GM21723 (cell line): ENCODE measurements around the gene TCF4.

Experiments used
- ATAC-seq: cut with Tn5 transposase; IDR thresholded peaks from one replicate; pipeline ENCODE4 v1.9.1; 2021; ENCODE audit warnings: mild to moderate bottlenecking, moderate library complexity; ENCODE audit not compliant: unreplicated experiment

Gene TCF4

DNA sequence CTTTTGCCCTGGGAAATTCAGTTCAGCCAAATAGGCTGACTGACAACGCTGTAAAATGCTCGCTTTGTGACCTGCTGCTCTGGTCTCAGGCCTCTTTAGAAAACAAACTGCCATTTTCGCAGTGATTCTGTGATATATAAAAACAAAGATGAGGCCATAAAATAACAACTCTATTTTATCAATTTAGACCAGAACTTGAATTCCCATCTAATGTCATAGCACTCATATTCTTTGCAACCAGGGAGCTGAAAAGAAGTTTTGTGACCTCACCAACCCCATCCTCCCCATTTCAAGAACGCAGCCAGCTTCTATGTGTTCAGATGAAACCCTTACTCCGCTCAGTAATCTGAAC lies 40.3 kb downstream of the TCF4 start:
- ATAC-seq = no peak

DNA sequence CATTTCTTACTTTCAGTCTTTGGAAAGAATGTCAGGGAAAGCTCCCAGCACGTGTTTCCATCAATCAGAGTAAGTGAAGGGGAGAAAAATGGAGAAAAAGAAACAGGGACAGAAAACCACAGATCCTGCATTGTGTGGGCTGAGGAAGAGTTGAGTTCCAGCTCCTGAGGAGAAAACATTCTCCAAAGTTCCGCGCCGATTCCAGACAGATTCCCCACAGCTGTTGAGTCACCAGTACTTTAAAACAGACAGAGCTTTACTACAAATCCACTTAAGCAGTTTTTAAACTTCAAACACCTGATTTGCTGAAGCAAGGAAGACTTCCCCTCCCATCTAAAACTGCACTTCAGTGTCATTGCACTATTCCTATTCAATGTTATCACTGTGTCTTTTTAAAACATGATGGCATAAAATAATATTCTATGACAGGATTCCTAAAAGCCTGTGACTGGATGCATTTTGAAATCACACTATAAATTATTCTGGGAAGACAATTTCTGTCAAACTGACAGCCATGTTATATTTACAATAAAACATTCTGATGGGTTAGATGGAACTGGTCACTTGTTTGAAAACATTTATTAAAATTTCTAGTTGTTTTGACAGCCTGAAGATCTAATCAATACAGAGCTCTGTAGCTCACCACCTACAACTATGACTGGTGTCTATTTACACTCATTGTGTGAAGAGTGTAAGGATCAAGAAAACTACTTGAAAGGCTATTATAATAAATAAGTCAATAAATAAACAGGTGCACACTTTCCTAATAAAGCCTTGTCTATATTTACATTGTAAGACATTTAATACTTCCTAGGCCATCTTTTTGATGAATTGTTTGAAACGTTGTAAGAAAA lies 40.9 kb downstream of the TCF4 start:
- no peak for ATAC-seq

DNA sequence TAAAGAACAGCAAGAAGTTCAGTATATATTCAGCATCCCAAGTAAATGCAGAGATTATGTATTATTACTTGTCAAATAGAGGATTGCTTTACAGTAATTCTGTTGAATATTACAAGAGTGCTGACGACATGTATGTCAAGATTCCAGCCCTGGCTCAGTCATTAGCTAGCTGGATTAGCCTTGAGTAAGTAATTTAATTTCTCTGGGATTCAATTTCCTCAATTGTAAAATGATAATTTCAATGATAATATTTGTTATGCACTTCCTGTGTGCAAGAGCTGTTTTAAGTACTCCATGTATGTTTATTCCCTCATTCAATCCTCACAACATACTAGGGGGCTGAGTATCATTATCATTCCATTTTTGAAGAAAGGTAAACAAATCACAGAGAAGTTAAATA lies 44.0 kb downstream of the TCF4 start:
- ATAC-seq = no peak

DNA sequence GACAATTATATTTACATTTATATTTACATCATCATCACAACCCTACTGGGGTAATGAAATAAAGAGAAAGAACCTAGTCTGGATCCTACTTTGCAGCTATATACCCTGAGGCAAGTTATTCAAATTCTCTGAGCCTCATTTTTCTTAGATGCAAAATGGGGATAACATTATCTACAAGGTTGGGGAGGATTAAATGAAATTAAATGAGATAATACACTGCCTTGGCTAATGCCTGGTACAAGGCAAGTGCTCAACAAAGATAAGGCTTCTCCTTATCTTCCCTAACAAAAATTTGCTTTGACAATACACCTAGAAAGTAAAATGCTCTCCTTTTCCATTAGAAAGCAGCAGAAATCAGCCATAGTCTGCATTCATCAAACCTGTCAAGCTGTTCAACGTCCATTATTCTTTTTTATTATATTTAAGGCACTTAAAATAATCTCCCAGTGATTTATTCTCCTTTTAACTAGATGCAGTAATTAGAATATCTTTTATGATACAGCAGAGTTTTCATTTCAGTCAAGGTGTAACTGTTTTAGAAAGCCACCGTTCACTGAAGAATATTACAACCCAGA lies 44.8 kb downstream of the TCF4 start:
- no peak for ATAC-seq

DNA sequence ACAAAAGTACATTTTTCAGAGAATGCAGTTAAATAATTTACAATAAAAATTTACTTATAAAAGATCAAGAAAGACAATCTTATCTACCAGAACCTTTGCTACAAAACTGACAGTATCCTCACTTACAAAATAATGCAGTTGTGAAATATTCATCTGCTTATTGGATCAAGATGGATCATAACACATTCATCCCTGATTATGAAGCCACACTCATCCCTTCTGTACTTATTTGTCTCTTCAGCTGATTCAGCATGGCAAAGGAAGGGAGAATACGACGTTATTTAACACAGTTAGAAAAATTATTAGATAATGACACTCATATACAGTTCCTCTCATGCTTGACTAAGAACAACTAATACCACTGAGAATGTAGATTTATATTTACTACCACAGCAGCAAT lies 46.4 kb downstream of the TCF4 start:
- no peak for ATAC-seq

DNA sequence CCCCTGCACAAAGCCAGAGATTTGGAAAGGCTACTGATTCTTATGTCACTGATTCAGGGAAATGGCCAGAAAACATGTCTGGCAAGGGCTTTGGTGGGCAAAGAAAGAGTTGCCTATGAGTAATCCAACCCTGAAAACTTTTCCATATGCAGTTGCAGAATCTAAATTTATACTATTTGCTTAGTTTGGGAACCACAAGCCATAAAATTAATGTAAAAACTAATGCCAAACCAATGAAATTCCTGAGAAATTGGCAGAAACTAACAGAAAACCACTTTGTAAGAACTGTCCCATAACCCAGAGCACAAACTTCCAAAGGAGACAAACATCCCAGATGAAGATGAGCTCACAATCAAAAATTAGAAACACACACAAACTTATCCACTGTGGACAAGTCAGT lies 48.8 kb downstream of the TCF4 start:
- ATAC-seq = no peak

DNA sequence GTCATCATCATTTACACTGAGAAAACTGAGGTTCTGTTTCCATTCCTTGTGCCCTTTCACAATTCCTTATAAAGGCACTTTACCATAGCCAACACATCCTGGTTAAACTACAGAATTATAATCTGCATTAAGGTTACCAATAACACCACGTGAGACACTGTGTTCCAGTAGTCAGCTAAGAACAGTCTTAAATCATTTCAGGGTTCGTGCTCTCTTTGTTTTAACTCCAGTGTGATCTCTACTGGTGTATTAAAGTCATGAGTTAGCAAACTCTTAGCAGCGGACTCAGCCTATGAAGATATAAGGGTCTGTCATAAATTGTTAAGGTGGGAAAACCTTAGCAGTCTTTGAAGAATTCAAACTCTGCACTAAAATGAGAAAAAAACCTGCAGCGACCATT lies 53.0 kb downstream of the TCF4 start:
- ATAC-seq = no peak

DNA sequence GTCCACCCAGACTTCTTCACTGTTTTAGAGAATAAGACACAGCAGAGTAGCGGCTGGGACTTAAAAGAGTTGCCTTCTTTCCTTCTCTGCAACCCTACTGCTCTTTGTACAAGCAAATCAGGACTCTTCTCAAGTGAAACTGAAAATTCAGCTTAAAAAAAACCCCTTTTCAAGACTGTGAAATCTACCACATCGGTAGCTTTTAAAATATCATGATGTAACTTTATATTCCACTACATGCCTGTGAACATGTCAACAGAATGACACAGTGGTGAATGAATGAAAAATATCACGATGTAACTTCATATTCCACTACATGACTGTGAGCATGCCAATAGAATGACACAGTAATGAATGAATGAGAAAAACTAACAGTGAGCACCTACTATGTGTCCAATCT lies 53.4 kb downstream of the TCF4 start:
- ATAC-seq = no peak

DNA sequence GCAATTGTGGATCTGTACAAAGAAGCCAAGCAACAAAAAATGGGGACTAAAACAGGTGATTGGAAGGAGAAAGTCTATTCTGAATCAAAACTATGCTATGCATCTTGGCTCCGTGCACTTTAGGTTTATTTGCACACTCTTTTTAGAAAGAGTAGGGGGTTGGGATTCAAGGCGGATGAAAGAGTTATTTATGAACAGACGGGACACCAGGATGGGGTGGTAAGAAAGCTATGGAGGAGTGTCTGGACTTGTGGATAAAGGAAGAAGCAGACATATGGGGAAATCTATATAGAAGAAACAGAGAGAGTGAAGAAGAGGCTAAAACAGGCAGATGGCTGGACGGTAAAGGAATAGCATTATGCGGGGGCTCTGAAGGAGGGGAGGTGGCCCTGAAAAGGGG lies 57.8 kb downstream of the TCF4 start:
- no peak for ATAC-seq

DNA sequence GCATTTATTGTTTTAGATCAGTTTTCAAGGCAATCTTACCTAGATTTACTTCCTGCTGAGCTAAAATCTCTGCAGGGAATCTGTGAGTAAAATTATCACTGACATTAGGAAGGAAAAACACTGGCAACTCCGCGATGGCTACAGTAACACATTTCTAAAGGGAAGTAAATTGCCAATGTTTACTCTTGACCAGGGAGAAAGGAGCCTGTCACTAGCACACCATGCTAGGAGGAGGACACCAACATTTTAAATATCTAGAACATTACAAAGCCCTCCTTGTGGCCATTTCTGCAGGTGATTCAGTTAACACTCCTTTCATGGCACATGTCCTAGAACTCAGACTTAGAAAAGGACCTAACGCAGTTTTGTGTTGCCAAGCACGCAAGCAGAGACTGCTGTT lies 58.4 kb downstream of the TCF4 start:
- ATAC-seq = no peak

DNA sequence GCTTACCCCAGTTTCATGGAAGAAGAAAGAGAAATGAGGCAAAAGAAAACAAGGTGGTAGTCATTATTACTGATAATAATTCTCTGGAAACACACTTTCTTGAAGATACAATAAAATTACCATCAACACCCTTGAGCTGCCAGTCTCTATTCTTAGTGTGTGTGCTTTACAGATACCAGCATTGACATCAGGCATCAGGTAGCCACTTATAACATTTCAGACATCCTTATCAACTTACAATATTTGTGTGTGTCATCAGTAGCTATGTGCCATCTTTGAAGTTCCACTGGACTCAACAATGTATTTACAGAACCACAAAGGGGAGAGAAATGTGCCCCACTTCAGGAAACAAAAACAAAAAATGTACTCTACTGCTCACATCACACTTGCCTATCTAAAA lies 62.1 kb downstream of the TCF4 start:
- ATAC-seq = no peak

DNA sequence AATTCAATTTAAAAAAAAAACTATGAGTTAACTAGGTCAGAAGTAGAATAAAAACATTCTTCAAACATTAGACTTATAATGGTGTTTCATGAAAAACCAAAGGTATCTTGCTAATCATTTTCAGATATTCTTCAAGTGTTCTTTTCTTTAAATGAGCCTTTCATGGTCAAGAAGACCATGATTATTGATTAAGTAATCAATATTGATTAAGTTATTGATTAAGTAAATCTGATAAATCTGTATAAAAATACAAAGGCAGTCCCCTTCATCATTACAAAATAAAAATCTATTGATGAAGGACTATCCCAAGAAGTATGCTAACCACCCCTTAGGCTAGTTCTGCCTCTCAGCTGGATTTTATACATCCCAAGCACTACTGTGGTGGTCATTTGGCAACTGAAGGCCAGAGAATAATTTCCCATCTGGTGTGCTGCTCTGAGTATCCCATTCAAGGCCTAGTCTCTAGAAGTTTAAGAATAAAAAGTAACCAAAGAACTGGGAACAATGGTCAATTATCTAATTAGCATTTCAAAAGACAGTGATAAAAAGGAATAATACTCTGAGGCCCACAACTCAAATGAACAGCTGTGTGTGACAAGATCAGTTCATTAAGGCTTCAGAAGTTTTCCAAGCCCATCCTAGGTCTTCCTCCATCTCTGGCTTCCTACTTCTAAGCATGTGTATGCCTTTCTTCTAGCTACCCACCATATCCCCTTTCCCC lies 63.5 kb downstream of the TCF4 start:
- ATAC-seq = no peak

DNA sequence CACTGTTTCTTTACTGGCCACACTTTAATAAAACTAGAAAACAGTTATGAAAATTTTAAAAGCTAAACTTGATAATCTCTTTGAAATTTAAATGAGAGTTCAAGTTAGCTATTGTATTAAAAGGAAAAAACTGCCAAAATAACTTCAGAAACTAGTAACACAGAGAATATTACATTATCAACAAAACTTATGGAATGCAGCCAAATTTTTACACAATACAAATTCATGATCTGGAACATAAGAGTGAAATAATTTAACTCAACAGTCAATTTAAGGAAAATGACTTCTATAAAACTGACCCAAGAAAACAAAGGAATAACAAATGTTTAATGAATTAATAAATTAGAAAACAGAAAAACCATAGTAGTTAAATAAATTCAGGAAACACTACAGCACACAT lies 65.0 kb downstream of the TCF4 start:
- ATAC-seq = no peak

DNA sequence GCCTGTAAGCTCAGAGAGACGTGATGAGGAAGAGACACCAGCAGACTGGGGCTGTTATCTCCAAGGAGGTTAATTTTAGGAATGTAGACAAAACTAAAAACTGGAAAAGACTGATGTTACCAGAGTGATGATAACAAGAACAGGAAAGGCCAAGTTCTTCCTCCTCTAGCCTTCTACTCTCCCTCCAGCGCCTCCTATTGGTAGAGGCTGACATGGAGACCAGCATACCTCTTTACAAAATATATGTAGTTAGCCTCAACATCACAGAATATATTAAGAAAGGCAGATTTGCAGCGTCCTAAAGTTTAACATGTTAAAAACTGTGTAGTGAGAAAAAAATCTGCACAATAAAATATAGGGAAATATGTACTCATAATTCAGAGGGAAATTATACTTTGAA lies 66.0 kb downstream of the TCF4 start:
- no peak for ATAC-seq

DNA sequence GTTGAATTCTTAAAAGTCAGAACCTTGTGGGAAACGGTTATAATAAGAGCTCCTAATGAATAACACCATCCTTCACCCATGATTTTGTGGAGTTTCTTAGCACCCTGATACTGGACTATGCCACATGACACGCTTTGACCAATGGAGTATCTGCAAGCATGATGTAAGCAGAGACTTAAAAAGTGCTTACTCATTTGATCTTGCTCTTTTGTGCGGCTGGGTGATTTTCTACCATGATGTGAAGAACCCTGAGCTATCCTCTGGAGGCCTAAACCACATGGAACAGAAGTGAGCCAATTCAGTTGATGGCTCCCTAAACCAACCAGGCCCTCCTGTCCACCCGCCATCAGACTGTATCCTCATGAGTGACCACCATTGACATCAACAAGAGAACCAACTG lies 70.9 kb downstream of the TCF4 start:
- no peak for ATAC-seq

DNA sequence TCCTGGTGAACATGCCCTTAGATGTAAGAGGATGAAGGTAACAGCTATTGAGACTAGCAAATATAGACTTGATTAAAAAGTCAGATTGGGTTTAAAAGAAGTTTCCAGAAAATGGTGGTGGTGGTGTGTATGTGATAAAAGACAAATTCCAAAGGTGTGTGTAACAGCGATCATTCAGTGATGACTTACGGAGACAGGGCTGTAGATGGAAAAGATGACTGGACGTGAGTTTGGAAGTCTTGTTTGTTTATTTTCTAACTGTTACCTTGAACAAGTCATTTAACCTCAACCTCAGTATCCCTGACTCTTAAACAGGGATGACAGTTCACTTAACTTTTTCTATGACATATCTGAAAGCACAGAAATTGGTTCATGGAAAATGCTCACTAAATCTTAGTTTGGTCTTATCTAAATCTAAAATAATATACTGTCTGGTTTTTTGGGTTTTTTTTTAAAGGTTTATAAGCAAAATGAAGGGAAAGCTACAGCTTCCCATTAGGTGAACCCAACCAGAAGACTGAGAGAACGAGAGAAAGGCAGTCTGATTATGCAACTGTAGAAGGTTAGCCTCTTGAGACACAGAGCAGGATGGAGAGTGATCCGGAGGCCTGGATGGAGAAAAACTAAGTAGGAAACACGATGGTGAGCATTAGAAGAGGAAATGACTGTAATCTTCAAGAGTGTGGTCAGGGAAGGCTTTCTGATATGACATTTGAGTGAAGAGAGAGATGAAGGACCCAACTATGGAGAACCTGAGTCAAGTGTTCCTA lies 71.9 kb downstream of the TCF4 start:
- ATAC-seq = no peak

DNA sequence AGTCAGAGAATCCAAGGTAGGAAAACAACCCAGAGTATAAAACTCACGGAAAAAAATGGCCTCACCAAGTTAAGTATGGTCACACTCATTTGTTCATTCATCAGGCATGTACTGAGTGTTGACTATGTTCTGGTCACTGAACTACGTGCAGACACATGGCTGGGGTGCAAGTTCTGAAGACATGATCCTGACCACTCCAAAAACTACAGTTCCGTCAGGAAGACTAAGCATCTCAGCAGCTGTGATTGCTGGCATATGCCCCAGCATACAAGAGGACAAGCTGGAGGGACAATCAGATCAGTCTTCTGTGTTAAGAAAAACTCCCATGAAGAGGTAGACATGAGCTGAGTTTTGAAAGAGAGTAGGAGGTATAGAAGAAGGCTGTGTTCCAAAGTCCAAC lies 72.8 kb downstream of the TCF4 start:
- no peak for ATAC-seq

DNA sequence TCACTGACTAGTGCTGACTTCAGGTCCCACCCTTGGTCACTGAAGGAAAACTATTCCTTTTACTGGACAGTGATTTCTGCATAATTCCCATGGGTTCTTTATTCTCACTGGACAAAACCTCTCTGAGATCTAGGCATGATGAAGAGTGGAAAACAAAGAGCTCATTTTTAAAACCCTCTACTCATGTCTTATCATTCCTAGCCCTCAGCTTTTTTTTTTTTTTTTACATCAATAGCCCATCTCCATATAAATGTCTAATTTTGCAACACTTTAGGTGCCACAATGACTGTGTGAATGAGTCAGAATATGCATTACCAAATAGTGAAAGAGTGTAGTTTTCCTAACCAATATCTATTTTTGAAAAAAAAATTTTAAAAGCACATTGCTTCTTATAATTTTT lies 74.8 kb downstream of the TCF4 start:
- no peak for ATAC-seq

DNA sequence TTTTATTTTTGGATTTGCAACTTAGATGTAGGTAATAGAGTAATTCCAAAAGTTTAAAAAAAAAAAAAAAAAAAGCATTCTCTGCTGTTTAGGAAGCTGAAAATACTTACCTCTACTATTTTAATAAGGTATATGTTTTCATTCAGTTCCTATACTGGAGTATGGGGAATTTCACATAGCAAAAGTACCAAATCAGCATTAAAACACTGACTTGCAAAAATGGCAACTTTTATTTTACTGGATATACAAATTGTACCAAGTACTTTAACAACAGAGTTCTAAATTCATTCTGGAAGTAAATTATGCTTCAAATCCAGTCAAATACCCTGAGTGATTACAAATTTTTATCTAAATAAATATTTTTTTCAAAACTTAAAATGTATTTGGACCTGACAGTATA lies 76.7 kb downstream of the TCF4 start:
- no peak for ATAC-seq

DNA sequence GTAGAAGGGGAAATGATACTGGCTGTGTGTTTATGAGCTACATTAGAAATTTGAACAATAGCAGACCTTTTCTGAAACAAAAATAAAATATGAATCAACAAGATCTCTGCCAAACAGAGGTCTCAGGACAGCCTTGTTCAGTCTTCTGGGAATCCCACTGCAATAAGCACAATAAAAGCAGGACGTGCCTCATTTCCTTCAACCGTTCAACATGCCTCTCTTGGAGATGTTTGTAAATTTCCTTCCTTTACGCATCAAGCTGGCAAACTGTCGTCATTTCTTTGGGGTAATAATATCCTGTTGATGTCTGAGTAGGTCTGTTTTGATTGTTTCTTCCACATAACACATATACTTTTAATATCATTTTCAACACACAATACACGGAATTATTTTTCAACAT lies 77.2 kb downstream of the TCF4 start:
- ATAC-seq = no peak

DNA sequence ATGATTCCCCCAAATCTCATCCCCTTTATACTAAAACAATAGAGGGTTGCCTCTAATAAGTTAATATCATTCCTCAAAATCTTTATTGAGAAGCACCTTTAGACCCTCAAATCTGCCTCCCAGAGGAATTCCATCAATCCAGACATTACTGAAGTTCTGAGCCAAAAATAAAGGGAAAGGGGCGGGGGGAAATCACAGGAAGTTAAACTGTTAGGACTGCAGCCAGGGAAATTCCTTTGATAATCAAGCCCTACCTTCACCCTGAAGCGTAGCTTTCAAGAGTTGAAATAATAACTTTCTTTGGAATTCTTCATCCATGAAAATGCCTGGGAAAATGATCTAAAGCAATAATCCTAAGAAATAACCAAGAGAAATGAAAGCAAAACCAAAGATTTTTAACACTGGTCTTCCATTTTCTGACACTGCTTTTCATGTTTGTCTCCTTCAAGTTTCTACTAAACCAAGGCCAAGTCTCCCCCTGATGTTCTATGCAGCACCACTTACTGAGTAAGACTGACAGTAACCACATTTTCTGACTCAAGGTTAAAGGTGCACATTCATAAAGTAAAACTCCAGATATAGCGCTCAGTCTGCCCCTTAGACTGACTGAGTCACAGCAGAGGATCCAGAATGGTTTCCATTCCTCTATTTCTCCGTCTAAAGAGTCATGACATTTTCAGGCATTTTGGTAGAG lies 78.2 kb downstream of the TCF4 start:
- peak; percentile 89 for ATAC-seq
